Stimulated activated CD4-positive, alpha-beta T cell treated with anti-CD3 and anti-CD28 coated beads, Interleukin-12 subunit alpha, Interleukin-12 subunit beta, amount 100 ng/mL, for 4 hours (primary cell): ENCODE measurements around the gene CLMN.

ENCODE experiments used
- DNase-seq: peaks from one replicate; pipeline ENCODE4 v3.0.0-alpha.2; 2020

CLMN gene

DNA sequence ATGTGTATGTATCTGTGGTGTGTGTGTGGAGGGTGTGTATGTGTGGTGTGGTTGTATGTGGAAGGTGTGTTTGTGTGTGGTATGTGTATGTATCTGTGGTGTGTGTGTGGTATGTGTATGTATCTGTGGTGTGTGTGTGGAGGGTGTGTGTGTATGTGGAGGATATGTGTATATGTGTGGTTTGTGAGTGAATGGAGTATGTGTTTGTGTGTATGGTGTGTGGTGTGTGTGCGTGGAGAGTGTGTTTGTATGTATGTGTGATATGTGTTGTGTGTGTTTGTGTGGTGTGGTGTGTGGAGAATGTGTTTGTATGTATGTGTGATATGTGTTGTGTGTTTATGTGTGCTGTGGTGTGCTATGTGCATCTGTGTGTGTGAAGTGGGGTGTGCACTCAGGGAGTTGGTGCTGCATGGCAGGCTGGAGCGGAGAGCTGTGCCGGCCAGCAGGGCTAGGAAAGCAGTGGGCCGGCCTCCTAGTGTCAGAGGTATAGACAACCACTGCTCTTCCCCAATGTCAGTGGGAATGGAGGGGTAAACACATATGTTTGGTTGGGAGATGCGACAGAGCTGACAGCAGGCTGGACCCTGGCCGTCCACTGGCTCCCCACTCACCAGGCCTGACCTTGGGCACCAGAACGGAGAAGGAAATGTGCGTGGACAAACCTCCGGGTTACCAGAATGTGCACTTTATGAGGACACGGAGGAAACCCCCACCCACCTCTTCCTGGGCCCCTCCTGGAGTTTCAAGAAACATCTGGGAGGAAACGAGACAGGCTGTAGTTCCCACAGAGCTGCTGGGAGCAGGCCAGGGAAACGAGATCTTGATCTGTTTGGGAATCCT is 60.7 kb downstream of the CLMN start:
- DNase-seq, result no peak

GRCh38 chr14:95258156-95258555 is 61.6 kb downstream of the CLMN start:
- DNase-seq, result no peak

GRCh38 chr14:95257521-95257920 is 62.2 kb downstream of the CLMN start:
- no peak for DNase-seq

- DNase-seq, result no peak
Observed at GRCh38 chr14:95256776-95257060, 63.0 kb downstream of the CLMN start.

DNA sequence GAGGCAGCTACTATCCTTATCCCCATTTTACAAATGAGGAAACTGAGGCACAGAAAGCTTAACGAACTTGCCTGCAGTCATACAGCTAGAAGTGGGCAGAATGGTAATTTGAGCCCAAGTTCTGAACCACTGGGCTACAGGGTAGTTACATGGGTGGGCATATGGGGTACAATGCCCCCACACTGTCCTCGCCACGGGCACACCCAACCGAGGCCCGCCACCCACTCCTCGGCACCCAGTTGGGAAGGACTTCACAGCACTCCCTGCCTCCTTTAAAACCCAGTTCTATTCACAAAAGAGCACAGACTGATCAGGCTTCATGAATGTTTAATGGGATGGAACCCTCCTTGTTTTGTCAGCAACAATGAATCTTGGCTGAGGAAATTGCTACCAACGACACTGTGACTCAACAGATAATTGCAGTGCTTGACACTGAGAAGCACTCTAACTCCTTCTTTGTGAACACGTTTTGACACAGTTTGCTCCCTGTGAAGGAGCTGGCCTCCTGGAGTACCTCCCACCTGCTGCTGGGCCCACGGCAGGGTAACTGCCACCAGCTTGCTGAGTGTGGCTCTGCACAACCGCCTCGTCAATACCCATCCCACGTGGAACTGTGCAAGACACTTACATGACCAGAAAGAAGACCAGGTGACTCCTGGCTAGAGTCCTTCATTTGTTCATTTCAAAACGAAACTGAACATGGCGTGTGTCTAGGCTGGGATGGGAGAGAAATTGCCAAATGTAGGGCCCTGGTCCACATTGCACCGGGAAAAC is 63.5 kb downstream of the CLMN start:
- no peak for DNase-seq

- no peak for DNase-seq
Observed at GRCh38 chr14:95255487-95255886, 64.2 kb downstream of the CLMN start.

DNA sequence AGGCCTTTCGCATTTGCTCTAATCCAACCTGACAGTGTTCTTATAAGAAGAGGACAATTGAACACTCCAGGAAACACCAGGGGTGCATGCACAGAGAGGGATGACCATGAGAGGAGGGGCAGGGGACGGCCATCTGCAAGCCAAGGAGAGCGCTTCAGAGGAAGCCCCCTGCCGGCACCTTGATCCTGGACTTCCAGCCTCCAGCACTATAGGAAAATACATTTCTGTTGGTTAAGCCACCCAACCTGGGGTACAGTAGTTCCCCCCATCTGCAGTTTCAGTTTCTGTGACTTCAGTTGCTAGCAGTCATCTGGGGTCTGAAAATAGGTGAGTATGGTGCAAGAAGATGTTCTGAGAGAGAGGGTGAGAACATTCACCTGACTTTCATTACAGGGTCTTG is 64.7 kb downstream of the CLMN start:
- no peak for DNase-seq

DNA sequence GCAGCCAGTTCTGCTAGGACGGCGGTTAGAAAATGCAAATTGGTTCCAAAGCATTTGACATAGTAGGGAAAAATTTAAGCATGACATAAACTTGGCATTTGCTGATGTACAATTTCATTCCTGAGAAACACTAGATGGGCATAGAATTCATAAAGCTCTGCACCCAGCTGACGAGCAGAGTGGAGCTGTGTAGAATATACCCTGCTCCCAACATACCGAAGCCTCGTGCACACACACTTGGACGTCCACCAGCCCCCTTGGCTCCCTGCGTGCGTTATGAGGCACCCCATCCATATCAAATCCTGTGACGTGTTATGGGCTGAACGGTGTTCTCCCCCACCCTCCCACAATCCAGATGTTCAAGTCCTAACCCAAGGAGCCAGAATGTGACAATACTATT is 65.4 kb downstream of the CLMN start:
- DNase-seq, result no peak

DNA sequence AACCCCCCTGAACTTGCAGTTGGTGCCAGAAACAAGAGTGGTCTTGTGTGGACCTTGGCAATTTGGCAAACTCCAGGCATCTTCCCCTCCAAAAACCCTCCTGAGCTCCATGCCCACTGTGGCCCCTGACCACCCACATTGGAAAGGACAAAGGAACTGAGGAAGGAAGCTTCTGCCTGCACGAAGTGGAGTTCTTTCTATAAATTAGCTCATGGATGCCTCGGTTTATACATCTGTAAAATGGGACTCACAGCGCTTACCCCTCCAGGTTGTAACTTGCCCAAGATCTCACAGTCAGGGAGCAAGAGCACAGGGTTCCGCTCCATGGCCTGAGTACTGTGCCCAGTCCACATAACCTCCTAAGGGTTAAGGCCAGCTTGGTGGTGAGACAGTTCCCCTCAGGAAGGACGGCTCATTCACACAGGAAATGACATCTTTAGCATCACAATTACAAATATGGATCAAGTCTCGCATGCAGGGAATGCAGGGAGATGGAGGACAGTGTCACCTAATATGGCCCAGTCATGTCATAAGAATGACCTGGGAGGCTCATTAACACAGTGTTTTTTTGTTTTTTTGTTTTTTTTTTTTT is 66.6 kb downstream of the CLMN start:
- DNase-seq, result no peak

GRCh38 chr14:95252219-95252618 is 67.5 kb downstream of the CLMN start:
- no peak for DNase-seq

GRCh38 chr14:95250936-95251335 is 68.8 kb downstream of the CLMN start:
- DNase-seq, result no peak

GRCh38 chr14:95250140-95250769 is 69.5 kb downstream of the CLMN start:
- no peak for DNase-seq

DNA sequence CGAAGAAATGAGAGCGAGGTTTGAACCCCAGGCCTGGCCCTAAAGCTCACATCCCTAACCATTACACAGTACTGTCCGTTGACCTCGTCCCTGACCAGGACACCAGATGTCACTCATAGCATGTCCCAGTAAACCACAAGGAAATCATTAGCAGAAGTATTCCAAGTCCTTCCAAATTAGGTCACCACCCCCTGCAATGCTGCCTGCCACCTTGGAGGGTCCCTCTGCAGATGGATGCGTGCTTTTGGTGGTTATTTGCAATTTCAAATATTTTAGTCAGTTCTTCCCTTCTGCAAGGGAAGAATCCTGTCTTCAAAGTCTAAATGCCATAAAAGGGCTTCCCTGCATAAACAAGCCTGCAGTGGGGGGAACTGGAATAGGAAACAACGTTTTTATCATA is 71.3 kb downstream of the CLMN start:
- DNase-seq, result no peak

- DNase-seq, result no peak
Observed at GRCh38 chr14:95246870-95247269, 72.8 kb downstream of the CLMN start.

GRCh38 chr14:95245334-95245733 is 74.4 kb downstream of the CLMN start:
- DNase-seq, result no peak

- DNase-seq, result no peak
Observed at GRCh38 chr14:95244587-95244986, 75.1 kb downstream of the CLMN start.

DNA sequence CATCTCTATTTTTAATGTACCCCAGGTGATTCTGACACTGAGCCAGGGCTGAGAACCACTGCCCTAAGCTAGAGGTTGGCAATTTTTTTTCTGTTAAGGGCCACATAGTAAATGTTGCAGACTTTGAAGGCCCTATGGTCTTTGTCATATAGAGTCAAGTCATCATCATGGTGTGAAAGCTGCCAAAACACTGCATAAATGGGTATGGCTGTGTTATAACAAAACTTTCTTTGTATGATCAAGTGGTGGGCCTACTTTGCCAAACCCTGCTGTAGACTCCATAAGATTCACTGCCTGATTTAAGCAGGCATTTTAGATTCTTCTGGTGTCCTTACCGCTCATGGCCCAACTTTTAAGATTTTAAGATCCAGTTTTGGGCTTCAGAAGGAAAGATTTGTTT is 76.8 kb downstream of the CLMN start:
- no peak for DNase-seq

GRCh38 chr14:95240859-95241813 is 78.6 kb downstream of the CLMN start:
- DNase-seq, result no peak

GRCh38 chr14:95238487-95239298 is 81.0 kb downstream of the CLMN start:
- DNase-seq, result no peak

DNA sequence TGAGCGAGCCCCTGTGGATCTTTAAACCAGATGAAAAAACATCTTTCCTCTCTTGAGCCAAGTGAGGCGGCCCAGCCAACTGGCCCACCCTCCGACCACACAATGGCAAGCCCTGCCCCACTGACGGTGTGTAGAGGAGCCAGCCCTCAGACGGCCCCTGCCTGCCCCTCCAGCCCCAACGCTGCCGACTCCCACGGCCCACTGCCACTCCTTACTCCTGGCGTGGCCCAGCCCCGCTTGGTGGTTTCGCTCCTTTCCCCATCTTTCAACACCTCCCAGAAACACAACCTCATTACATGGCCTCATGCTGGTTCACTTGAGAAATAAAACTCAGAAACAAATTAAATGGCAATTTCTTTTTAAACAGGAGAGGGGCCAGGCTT is 81.8 kb downstream of the CLMN start:
- DNase-seq, result no peak

- DNase-seq, result no peak
Observed at GRCh38 chr14:95237121-95237957, 82.4 kb downstream of the CLMN start.
